Activated effector memory CD4-positive, alpha-beta T cell treated with anti-CD3 and anti-CD28 coated beads, Interleukin-2, amount 50 U/mL, for 16 hours (primary cell): ENCODE data around the gene RHOJ.
"Not testable (repeated sequence)": the region's sequence is repeated elsewhere in the genome, so short reads cannot be mapped to it uniquely, and the experiment has no call there.

Experiments
- DNase-seq: peaks from one replicate; pipeline ENCODE4 v3.0.0-alpha.2; 2020

RHOJ gene

GRCh38 chr14:63300854-63301253, 96.6 kb downstream of the RHOJ start:
- no peak for DNase-seq

DNA sequence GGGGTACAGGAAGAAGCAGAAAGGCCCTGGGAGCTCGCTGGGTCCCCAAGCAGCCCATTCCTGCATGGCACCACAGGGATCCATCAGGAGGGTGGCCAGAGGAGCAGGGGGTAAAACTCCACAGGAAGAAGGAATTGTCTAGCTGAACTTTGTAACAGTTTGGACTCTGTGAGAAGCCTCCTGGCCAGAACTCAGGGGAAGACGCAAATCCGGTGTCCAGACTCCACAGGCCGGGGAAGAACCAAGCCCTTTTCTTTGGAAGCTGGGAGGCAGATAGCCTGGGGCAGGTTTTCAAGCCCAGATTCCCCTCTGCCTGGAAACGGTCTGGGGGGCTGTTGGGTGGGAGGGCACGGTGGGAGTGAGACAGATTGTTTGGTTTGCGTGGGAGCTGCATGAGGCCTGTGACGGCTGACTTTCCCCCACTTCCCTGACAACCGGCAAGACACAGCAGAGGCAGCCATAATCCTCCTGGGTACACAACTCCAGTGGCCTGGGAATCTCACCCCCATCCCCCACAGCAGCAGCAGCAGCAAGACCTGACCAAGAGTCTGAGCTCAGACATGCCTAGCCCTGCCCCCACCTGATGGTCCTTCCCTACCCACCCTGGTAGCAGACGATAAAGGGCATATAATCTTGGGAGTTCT, 97.8 kb downstream of the RHOJ start:
- no peak for DNase-seq

DNA sequence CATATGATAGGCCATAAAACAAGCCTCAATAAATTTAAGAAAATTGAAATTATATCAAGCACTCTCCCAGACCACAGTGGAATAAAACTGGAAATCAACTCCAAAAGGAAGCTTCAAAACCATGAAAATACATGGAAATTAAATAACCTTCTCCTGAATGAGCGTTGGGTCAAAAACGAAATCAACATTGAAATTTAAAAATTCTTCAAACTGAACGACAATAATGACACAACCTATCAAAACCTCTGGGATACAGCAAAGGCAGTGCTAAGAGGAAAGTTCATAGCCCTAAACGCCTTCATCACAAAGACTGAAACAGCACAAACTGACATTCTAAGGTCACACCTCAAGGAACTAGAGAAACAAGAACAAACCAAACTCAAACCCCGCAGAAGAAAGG, 100.2 kb downstream of the RHOJ start:
- DNase-seq = not testable (repeated sequence)

GRCh38 chr14:63308723-63309317, 104.6 kb downstream of the RHOJ start:
- DNase-seq = no peak

DNA sequence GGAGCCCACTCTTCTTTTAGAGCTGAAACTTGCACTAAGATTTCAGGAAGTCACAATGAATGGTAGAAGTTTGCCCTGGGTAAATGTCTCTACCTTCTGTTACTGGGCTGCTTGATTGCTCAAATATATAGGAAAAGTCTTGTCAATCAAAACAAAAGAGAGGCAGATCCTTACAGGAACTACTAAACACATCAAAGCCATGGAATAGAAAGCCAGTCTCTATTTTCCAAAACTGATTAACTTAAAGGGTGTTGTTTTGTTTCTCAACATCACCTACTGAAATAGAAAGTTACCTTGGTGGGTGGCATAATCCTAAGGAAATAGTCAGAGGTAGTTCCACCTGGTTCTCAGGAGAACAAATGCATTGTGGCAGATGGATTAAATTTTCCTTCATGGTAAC, 114.6 kb downstream of the RHOJ start, which contains the start of gene GPHB5:
GPHB5 (minus strand) TSS at position 101 of the 400 bp plus-strand sequence. CDS start 1,086 bp downstream, outside the sequence.
- no peak for DNase-seq

DNA sequence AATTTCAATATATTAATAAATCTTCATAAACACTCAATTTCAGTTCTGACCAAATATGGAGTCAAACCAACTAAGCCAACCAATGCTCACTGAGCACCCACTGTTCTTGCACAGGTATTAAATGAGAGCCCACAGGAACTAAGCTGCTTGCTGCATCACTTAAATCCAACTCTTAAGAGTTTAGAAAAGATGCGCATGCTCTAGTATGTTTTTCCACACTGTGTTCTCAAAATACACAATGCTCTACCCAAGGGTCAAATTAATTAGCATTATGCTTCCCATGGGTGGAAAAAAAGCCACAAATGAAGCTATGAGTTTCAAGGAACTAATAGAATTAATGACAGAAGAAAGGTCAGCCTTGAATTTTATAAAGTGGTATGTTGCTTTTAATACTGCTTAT, 118.2 kb downstream of the RHOJ start:
- no peak for DNase-seq

GRCh38 chr14:63322897-63323573, 118.8 kb downstream of the RHOJ start:
- DNase-seq = no peak

DNA sequence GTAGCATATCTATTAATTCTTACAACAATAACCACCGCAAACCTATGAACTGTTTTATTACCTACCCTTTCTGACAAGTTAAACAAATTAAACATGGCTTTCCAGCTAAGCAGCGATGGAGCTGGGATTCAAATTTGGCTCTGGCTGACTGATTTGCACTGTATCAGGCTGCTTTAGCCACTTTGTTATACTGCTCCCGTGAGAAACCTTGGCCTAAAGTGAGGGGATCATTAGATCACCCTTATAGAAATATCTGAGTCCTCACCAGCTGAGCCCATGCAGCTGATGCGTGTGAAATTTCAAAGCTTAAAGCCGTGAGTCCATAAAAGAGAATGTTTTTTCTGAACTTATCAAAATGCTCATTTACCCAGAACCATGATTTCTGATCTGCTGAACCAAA, 122.6 kb downstream of the RHOJ start:
- DNase-seq = no peak

GRCh38 chr14:63328787-63329737, 124.8 kb downstream of the RHOJ start:
- no peak for DNase-seq

GRCh38 chr14:63342371-63342770, 138.1 kb downstream of the RHOJ start:
- no peak for DNase-seq
